Heart left ventricle (tissue), 13 donors: ENCODE results near the gene CDC16.

Source experiments
- CTCF ChIP-seq, 12 donors: fragments of 200-600 bp; sonication (generic) in 4 of 12; IDR thresholded peaks; one replicate each; pipeline versions ENCODE4 v1.5.0 to v1.8.0; 2018 to 2022; ENCODE audit warnings: antibody characterized with exemption in 12 of 12, mild to moderate bottlenecking in 5 of 12
- POLR2A ChIP-seq, 2 donors: fragments of 450-650 bp; IDR thresholded peaks; one replicate each; pipeline ENCODE4 v1.6.1; 2017; ENCODE audit warnings: antibody characterized with exemption in 2 of 2, mild to moderate bottlenecking in 2 of 2, moderate library complexity in 2 of 2
- donor health status: ischemic (EF 13 %, LVEDD 7.1; RV severe dilation, severe dysfunction).
- donor health status: DM: no; HTN: yes; CAD: no.
- donor health status: DM: no; HTN: no; CAD: no.
- donor health status: ischemic (EF 25% LVEDD 6.9; RV normal size, moderate dysfunction).
- donor health status: ischemic (EF 25% LVEDD 5.7; RV mildly dilated, moderate dysfunction).
- donor health status: ischemic (EF 35%, LVEDD 5.7; RV mildly dilated, moderate dysfunction).
- donor health status: nonischemic (EF 11% LVEDD 7.7; RV severe dilation, severe dysfunction).
- donor health status: DM: yes; HTN: yes; CAD: no.
- donor health status: PGD.
- donor health status: ischemic (EF 29% LVEDD 5.4; RV normal size, mild dysfunction).
- donor health status: nonischemic (EF 23%, LVEDD 6.1; RV moderate dilation, normal function).

GRCh38 chr13:114244637-114245036 lies 9.9 kb downstream of the CDC16 start:
- TF ChIP-seq POLR2A (IDR thresholded peaks at IDR 0.05) (no peak), CTCF (IDR thresholded peaks at IDR 0.05) (no peak)
